ENCODE results near the gene KIF3B.
"Not testable (repeated sequence)": the region's sequence is repeated elsewhere in the genome, so short reads cannot be mapped to it uniquely, and the experiment has no call there.

GRCh38 chr20:32322260-32322659 is 44.8 kb downstream of the KIF3B start:
- TF ChIP-seq, protein P1, sequence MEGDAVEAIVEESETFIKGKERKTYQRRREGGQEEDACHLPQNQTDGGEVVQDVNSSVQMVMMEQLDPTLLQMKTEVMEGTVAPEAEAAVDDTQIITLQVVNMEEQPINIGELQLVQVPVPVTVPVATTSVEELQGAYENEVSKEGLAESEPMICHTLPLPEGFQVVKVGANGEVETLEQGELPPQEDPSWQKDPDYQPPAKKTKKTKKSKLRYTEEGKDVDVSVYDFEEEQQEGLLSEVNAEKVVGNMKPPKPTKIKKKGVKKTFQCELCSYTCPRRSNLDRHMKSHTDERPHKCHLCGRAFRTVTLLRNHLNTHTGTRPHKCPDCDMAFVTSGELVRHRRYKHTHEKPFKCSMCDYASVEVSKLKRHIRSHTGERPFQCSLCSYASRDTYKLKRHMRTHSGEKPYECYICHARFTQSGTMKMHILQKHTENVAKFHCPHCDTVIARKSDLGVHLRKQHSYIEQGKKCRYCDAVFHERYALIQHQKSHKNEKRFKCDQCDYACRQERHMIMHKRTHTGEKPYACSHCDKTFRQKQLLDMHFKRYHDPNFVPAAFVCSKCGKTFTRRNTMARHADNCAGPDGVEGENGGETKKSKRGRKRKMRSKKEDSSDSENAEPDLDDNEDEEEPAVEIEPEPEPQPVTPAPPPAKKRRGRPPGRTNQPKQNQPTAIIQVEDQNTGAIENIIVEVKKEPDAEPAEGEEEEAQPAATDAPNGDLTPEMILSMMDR (IDR thresholded peaks at IDR 0.05), result not testable (repeated sequence)
- not testable (repeated sequence) for TF ChIP-seq POLR2A (IDR thresholded peaks at IDR 0.05)

All from adrenal gland (tissue), 5 donors.